Measurements from ENCODE around the gene EYS.

Gene EYS

DNA sequence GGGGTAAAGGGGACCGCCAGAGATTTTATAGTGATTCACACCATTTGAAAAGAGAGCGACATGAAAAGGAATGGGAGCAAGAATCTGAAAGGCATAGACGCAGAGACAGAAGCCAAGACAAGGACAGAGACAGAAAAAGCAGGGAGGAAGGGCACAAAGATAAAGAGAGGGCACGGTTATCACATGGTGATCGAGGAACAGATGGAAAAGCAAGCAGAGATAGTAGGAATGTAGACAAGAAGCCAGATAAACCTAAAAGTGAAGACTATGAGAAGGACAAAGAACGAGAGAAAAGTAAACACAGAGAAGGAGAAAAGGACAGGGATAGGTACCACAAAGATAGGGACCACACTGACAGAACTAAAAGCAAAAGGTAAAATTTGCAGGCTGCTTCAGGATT is 1993.7 kb downstream of the EYS start:
- no peak for DNase-seq (ENCODE audit: low spot score)

DNA sequence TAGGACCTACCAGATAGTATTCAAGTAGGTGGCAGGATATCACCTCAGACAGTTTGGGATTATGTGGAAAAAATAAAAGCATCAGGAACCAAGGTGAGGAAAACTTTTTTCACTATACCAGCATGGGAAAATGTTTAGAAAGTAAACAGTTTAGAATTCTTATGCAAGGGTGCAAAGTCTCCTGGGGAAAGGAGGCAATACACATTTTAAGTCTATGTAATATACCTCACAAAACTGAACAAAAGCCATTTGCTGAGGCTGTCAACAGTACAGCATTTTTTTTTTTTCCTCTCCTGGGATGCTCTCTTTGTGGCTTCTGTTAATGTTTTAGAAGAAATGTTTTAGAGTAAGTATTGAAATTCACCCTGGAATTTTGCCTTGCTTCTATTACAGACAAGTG is 1997.9 kb downstream of the EYS start:
- no peak overlapping the region for H3K27ac ChIP-seq
- no peak overlapping the region for H3K4me3 ChIP-seq
- TF ChIP-seq, protein P1, sequence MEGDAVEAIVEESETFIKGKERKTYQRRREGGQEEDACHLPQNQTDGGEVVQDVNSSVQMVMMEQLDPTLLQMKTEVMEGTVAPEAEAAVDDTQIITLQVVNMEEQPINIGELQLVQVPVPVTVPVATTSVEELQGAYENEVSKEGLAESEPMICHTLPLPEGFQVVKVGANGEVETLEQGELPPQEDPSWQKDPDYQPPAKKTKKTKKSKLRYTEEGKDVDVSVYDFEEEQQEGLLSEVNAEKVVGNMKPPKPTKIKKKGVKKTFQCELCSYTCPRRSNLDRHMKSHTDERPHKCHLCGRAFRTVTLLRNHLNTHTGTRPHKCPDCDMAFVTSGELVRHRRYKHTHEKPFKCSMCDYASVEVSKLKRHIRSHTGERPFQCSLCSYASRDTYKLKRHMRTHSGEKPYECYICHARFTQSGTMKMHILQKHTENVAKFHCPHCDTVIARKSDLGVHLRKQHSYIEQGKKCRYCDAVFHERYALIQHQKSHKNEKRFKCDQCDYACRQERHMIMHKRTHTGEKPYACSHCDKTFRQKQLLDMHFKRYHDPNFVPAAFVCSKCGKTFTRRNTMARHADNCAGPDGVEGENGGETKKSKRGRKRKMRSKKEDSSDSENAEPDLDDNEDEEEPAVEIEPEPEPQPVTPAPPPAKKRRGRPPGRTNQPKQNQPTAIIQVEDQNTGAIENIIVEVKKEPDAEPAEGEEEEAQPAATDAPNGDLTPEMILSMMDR (IDR thresholded peaks at IDR 0.05), result no peak
- no peak for DNase-seq (ENCODE audit: low spot score)

More for the DNA sequence above, 1993.7 kb downstream of the EYS start:
- Histone ChIP-seq H3K27ac (no peak overlapping the region), H3K4me3 (no peak overlapping the region)
- TF ChIP-seq, protein P1 (IDR thresholded peaks at IDR 0.05), result no peak

DNA sequence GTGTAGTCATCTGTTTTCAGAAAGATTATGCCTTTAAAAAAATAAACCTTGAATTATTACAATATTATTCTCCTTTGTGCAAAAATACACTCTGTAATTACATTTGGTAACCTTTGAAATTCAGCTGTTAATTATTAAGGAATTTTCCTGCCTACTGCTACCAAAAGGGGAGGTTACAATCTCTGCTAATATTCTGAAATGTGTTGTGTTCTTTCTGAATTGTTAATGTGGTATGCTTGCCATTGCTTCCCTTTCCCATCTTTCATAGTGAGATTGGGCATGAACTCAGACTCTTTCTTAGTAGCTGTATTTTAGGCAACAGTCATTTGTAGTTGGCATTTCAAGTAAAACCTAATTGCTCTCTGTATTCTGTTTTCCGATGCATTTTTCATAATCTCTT is 1998.4 kb downstream of the EYS start:
- TF ChIP-seq, protein P1 (IDR thresholded peaks at IDR 0.05), result no peak
- Histone ChIP-seq H3K27ac (no peak overlapping the region), H3K4me3 (no peak overlapping the region)
- no peak for DNase-seq (ENCODE audit: low spot score)

DNA sequence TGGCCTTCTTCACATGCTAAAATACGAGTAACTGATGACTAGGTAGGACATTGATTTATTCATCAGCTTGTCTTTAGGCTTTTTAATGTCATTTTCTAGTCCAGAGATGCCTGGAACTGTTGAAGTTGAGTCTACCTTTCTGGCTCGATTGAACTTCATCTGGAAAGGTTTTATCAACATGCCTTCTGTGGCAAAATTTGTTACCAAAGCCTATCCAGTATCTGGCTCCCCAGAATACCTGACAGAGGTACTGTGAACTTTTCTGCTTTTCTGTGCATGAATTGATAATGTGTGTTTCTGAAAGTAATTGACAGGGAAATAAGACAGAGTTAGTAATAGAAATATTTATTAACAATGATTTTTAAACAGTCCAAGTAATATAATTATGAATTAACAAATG is 2000.4 kb downstream of the EYS start:
- Histone ChIP-seq H3K4me3 (no peak overlapping the region), H3K27ac (no peak overlapping the region)
- DNase-seq (ENCODE audit: low spot score), result no peak
- TF ChIP-seq, protein P1 (IDR thresholded peaks at IDR 0.05), result no peak

DNA sequence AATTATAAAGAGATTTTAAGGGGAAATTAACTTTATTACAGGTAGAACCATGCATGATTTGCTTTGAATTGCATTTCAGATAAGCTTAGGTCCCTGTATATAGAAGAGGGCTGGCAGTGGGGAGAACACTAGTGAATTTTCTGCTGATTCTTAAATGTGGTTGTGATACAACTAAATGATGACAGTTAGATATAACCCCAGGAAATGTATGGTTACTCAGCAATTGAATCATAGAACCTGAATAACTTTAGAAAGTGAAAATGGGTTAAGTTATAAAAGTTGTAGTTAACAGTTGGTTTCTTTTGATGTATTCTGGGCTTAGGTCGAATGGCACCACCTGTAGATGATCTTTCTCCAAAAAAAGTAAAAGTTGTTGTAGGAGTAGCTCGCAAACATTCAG is 2001.3 kb downstream of the EYS start:
- TF ChIP-seq, protein P1 (IDR thresholded peaks at IDR 0.05), result no peak
- DNase-seq (ENCODE audit: low spot score), result no peak
- Histone ChIP-seq H3K4me3 (no peak overlapping the region), H3K27ac (no peak overlapping the region)

DNA sequence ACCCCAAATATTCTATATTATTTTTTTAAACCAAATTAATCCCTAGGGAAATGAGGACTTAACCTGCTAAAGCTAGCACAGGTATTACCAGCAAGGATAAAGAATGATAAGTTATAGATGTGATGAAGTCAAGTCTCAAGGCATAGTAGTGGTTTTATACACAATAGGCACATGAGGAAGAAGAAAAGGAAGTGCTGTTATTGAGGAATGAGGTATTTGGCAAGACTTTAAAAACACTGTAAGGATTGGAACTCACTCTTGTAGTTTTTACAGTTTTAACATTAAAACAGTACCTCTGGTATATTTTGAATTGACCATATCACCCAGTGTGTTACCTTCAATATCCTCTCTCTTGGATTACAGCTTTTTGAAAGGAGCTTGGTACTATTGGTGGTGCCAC is 2016.8 kb downstream of the EYS start:
- TF ChIP-seq, protein P1 (IDR thresholded peaks at IDR 0.05), result no peak
- Histone ChIP-seq H3K27ac (no peak overlapping the region), H3K4me3 (no peak overlapping the region)
- no peak for DNase-seq (ENCODE audit: low spot score)

DNA sequence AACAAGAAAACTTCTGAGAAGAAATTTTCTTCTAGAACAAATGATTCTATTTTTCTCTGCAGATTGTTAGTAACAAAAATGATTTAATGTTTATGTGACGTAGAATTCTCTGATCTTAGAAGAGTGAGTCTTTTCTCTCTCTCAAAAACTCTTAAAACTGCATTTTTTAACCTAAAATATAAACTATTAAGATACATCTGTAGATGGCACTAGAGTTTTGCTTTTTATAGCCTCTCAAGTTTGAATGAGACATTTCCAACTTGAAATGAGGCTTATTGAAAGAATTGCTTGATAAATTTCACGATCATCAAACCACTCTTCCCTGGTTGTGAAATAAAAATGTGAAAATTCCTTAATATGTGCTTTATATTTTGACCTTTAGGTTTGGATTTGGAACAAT is 2017.6 kb downstream of the EYS start:
- no peak overlapping the region for H3K4me3 ChIP-seq
- DNase-seq (ENCODE audit: low spot score), result no peak
- no peak overlapping the region for H3K27ac ChIP-seq
- TF ChIP-seq, protein P1 (IDR thresholded peaks at IDR 0.05), result no peak
